HCT116 (cell line): Measurements from ENCODE around the gene TES. TPM values are rescaled to one million over a fixed set of nuclear protein-coding genes. Genes with fewer than 3 reads are reported as not detected.

Experiments
- ATAC-seq: fragments of 200-7000 bp; cut with Tn5 transposase; 2 replicates; pipeline ENCODE4 v1.9.1; 2020; ENCODE audit warnings: mild to moderate bottlenecking, moderate library complexity
- BruUV-seq: library from RNA; stranded (reverse); fragments of 400-500 nt; replicated peaks from 2 replicates; lab custom pipeline; 2021; lab: Mats Ljungman, UMichigan
- CTCF ChIA-PET: fragments of 300-600 bp; sonication (Branson Sonifier 250); formaldehyde crosslinking; loops from one replicate; lab custom pipeline; 2021; ENCODE audit warnings: antibody characterized with exemption; lab: Charles Lee
- POLR2A ChIA-PET: fragments of 300-600, 350-600 bp; sonication (Branson Sonifier 250); formaldehyde crosslinking; loops from one replicate; lab custom pipeline; 2021; ENCODE audit warnings: antibody characterized with exemption; lab: Charles Lee
- RAD21 ChIA-PET, 2 experiments: fragments of 300-600 bp; sonication (Branson Sonifier 250); formaldehyde crosslinking; loops; one replicate each; lab custom pipeline; 2023; ENCODE audit warnings: low total read pairs in 2 of 2; ENCODE audit not compliant: uncharacterized antibody in 2 of 2, unreplicated experiment in 2 of 2, low non-redundant PET in 1 of 2; lab: Charles Lee
- DNase-seq: peaks from one replicate; pipeline ENCODE4 v3.0.0-alpha.2; 2010; ENCODE audit warnings: low read depth, low spot score
- H2AFZ ChIP-seq: fragments of 200-600 bp; shearing (Covaris generic), sonication (generic); 2 replicates; pipeline ENCODE4 v1.6.1; 2017; ENCODE audit warnings: low read depth, mixed run types, mixed read lengths, antibody characterized with exemption, low read length; ENCODE audit not compliant: poor library complexity, severe bottlenecking
- H3K27ac ChIP-seq: 2 replicates; pipeline ENCODE4 v1.5.1; 2012; ENCODE audit warnings: low read depth, low read length
- H3K27me3 ChIP-seq: fragments of 200-600 bp; sonication (generic); 2 replicates; pipeline ENCODE4 v1.6.1; 2016; ENCODE audit warnings: mixed run types, low read length, mixed read lengths; ENCODE audit not compliant: insufficient read depth
- H3K36me3 ChIP-seq, 2 experiments: fragments of 200-500 bp in 1 of 2; fragments of 200-600 bp in 1 of 2; sonication (Bioruptor generic) in 1 of 2; sonication (generic) in 1 of 2; 2 replicates each; pipeline versions ENCODE4 v1.5.1 to v1.6.1; 2014 to 2016; ENCODE audit warnings: low read length in 2 of 2, inconsistent platforms in 1 of 2, mixed read lengths in 1 of 2, mixed run types in 1 of 2; ENCODE audit not compliant: insufficient read depth in 2 of 2, control insufficient read depth in 1 of 2
- H3K4me1 ChIP-seq, 2 experiments: fragments of 200-600 bp in 1 of 2; sonication (generic) in 1 of 2; 2 replicates each; pipeline versions ENCODE4 v1.5.1 to v1.6.1; 2012 to 2017; ENCODE audit warnings: low read length in 2 of 2, inconsistent platforms in 1 of 2, mild to moderate bottlenecking in 1 of 2, mixed read lengths in 1 of 2, mixed run types in 1 of 2, moderate library complexity in 1 of 2; ENCODE audit not compliant: insufficient read depth in 2 of 2, control insufficient read depth in 1 of 2
- H3K4me2 ChIP-seq: fragments of 200-600 bp; sonication (generic); 2 replicates; pipeline ENCODE4 v1.6.1; 2017; ENCODE audit warnings: mixed run types, low read length, mixed read lengths
- H3K4me3 ChIP-seq, 2 experiments: fragments of 200-600 bp in 1 of 2; sonication (generic) in 1 of 2; replicated peaks in 1 of 2; 2 replicates each; pipeline ENCODE4 v1.5.1; 2011 to 2016; ENCODE audit warnings: low read length in 2 of 2, control low read depth in 1 of 2, low read depth in 1 of 2, mild to moderate bottlenecking in 1 of 2, mixed read lengths in 1 of 2, mixed run types in 1 of 2
- H3K79me2 ChIP-seq: fragments of 200-600 bp; sonication (generic); 2 replicates; pipeline ENCODE4 v1.6.1; 2017; ENCODE audit warnings: mild to moderate bottlenecking, mixed run types, low read length, moderate library complexity, mixed read lengths; ENCODE audit not compliant: insufficient read depth
- H3K9ac ChIP-seq: fragments of 200-600 bp; sonication (generic); 2 replicates; pipeline ENCODE4 v1.6.1; 2016; ENCODE audit warnings: low read length, mixed read lengths
- H3K9me2 ChIP-seq: fragments of 200-600 bp; sonication (generic), shearing (Covaris generic); 2 replicates; pipeline ENCODE4 v1.6.1; 2017; ENCODE audit warnings: mixed run types, mild to moderate bottlenecking, moderate library complexity; ENCODE audit not compliant: insufficient read depth
- H3K9me3 ChIP-seq, 2 experiments: fragments of 200-500 bp in 1 of 2; fragments of 200-600 bp in 1 of 2; sonication (Bioruptor generic) in 1 of 2; sonication (generic) in 1 of 2; 2 replicates each; pipeline ENCODE4 v1.6.1; 2014 to 2017; ENCODE audit warnings: low read length in 2 of 2, mixed read lengths in 2 of 2, inconsistent platforms in 1 of 2, low read depth in 1 of 2, mild to moderate bottlenecking in 1 of 2, mixed run types in 1 of 2, moderate library complexity in 1 of 2; ENCODE audit not compliant: control insufficient read depth in 1 of 2, insufficient read depth in 1 of 2
- H4K20me1 ChIP-seq: fragments of 200-600 bp; sonication (generic), shearing (Covaris generic); 2 replicates; pipeline ENCODE4 v1.6.1; 2017; ENCODE audit warnings: mixed run types, mild to moderate bottlenecking, moderate library complexity; ENCODE audit not compliant: insufficient read depth
- CBX3 ChIP-seq: IDR thresholded peaks from 2 replicates; pipeline ENCODE4 v1.6.1; 2012; ENCODE audit warnings: low read depth
- CEBPB ChIP-seq: IDR thresholded peaks from 2 replicates; pipeline ENCODE4 v1.6.1; 2012; ENCODE audit warnings: low read depth
- EGR1 ChIP-seq: IDR thresholded peaks from 2 replicates; pipeline ENCODE4 v1.6.1; 2012; ENCODE audit warnings: low read depth
- EZH2 ChIP-seq: fragments of 200-600 bp; sonication (generic); IDR thresholded peaks from 2 replicates; pipeline ENCODE4 v1.6.1; 2017; ENCODE audit warnings: antibody characterized with exemption, mixed run types
- EZH2phosphoT487 ChIP-seq: fragments of 200-600 bp; IDR thresholded peaks from 2 replicates; pipeline ENCODE4 v1.6.1; 2018; ENCODE audit warnings: antibody characterized with exemption, borderline replicate concordance
- FOSL1 ChIP-seq: IDR thresholded peaks from 2 replicates; pipeline ENCODE4 v1.6.1; 2012; ENCODE audit warnings: low read depth
- JUND ChIP-seq: IDR thresholded peaks from 2 replicates; pipeline ENCODE4 v1.6.1; 2012
- MAX ChIP-seq: IDR thresholded peaks from 2 replicates; pipeline ENCODE4 v1.6.1; 2012
- POLR2A ChIP-seq: IDR thresholded peaks from 2 replicates; pipeline ENCODE4 v1.7.0; 2011; ENCODE audit warnings: borderline replicate concordance; ENCODE audit not compliant: insufficient read depth, insufficient read length; ENCODE audit errors: extremely low read depth
- POLR2AphosphoS5 ChIP-seq: IDR thresholded peaks from 2 replicates; pipeline ENCODE4 v1.6.1; 2011; ENCODE audit warnings: mild to moderate bottlenecking, low read depth, low read length, moderate library complexity
- RAD21 ChIP-seq: IDR thresholded peaks from 2 replicates; pipeline ENCODE4 v1.6.1; 2012; ENCODE audit warnings: low read depth, mild to moderate bottlenecking
- REST ChIP-seq: IDR thresholded peaks from 2 replicates; pipeline ENCODE4 v1.6.1; 2012; ENCODE audit warnings: low read depth
- SIN3A ChIP-seq: IDR thresholded peaks from 2 replicates; pipeline ENCODE4 v1.6.1; 2012; ENCODE audit warnings: low read depth
- SRF ChIP-seq: IDR thresholded peaks from 2 replicates; pipeline ENCODE4 v1.6.1; 2012; ENCODE audit warnings: low read depth
- YY1 ChIP-seq: IDR thresholded peaks from 2 replicates; pipeline ENCODE4 v1.6.1; 2011; ENCODE audit warnings: low read length, low read depth, moderate library complexity, mild to moderate bottlenecking; ENCODE audit not compliant: insufficient replicate concordance; ENCODE audit errors: extremely low read depth
- ZFX ChIP-seq: fragments of 450-650 bp; IDR thresholded peaks from 2 replicates; pipeline ENCODE4 v1.6.1; 2017
- ZNF274 ChIP-seq: fragments of 200-500 bp; sonication (Bioruptor generic); IDR thresholded peaks from 2 replicates; pipeline ENCODE4 v1.6.1; 2014; ENCODE audit warnings: mild to moderate bottlenecking, low read depth, low read length, inconsistent platforms
- intact Hi-C: fragments of 100-400 bp; cut with micrococcal nuclease; formaldehyde crosslinking; loops from 2 replicates; pipeline ENCODE4 v1.10.0; 2022
- total RNA-seq: library from RNA; stranded (reverse); gene quantifications from one replicate; pipeline ENCODE4 v1.2.1, GENCODE V29; 2021; ENCODE audit not compliant: unreplicated experiment

TES gene
- total RNA-seq, 1 experiment from 2014 or later, result 129 TPM

- ChIA-PET POLR2A (no interaction called here), RAD21 (no interaction called here), CTCF (no interaction called here)
- H3K4me3 ChIP-seq, result no peak overlapping the region
- H4K20me1 ChIP-seq, result no peaks in the 10 kb centered on the region
- H2AFZ ChIP-seq, result no peak overlapping the region
- intact Hi-C loops, result no loop called here
- H3K27ac ChIP-seq, result no peak overlapping the region
- H3K36me3 ChIP-seq, result no peaks in the 10 kb centered on the region
- H3K27me3 ChIP-seq, result no peaks in the 10 kb centered on the region
- H3K4me2 ChIP-seq, result no peak overlapping the region
- H3K9me2 ChIP-seq, result no peaks in the 10 kb centered on the region
- no peak overlapping the region for H3K9ac ChIP-seq
- H3K9me3 ChIP-seq, result no peaks in the 10 kb centered on the region
- no peaks in the 10 kb centered on the region for H3K79me2 ChIP-seq
- TF ChIP-seq POLR2AphosphoS5 (no peak), SIN3A (no peak), CBX3 (no peak), ZFX (no peak), EGR1 (no peak), RAD21 (no peak), YY1 (no peak), JUND (no peak), EZH2 (no peak)
- BruUV-seq, result no TSS peak
- DNase-seq (no peak), ATAC-seq (no peak)
- no peaks in the 10 kb centered on the region for H3K4me1 ChIP-seq
Measured at GRCh38 chr7:116198748-116199410, 11.5 kb upstream of the TES start.

GRCh38 chr7:116200963-116201362, 9.4 kb upstream of the TES start:
- POLR2A ChIA-PET, result interaction anchor here (1.7 kb wide), 1 partner anchor 10 kb away, joined by 8 read pairs; the partner anchor contains the start of gene TES
- DNase-seq (no peak), ATAC-seq (no peak)
- Histone ChIP-seq H3K27ac (no peak overlapping the region), H3K9me3 (no peaks in the 10 kb centered on the region), H2AFZ (no peak overlapping the region), H3K9ac (no peak overlapping the region), H3K4me2 (no peak overlapping the region), H3K4me3 (no peak overlapping the region), H4K20me1 (no peaks in the 10 kb centered on the region), H3K9me2 (no peaks in the 10 kb centered on the region), H3K27me3 (no peaks in the 10 kb centered on the region), H3K79me2 (no peaks in the 10 kb centered on the region), H3K4me1 (no peaks in the 10 kb centered on the region), H3K36me3 (no peaks in the 10 kb centered on the region)
- no TSS peak for BruUV-seq
- intact Hi-C loops, result no loop called here
- RAD21 ChIA-PET, result no interaction called here
- CTCF ChIA-PET, result no interaction called here
- TF ChIP-seq RAD21, result no peak
- no peak for TF ChIP-seq SRF
- TF ChIP-seq CBX3, result no peak
- TF ChIP-seq EZH2, result no peak
- TF ChIP-seq EZH2phosphoT487, result no peak
- no peak for TF ChIP-seq REST
- no peak for TF ChIP-seq MAX
- no peak for TF ChIP-seq CEBPB
- TF ChIP-seq ZFX, result no peak
- no peak for TF ChIP-seq FOSL1
- TF ChIP-seq YY1, result no peak
- no peak for TF ChIP-seq POLR2A
- TF ChIP-seq POLR2AphosphoS5, result no peak
- TF ChIP-seq SIN3A, result no peak
- TF ChIP-seq ZNF274, result no peak
